Stimulated activated CD4-positive, alpha-beta T cell treated with anti-CD3 and anti-CD28 coated beads, Interleukin-15, amount 100 ng/mL, for 24 hours (primary cell): ENCODE data around the gene RCN1.
"Not testable (repeated sequence)": the region's sequence is repeated elsewhere in the genome, so short reads cannot be mapped to it uniquely, and the experiment has no call there.

Experiments used
- DNase-seq: peaks from one replicate; pipeline ENCODE4 v3.0.0-alpha.2; 2020

RCN1 gene

GRCh38 chr11:32090545-32091370 is at the start of gene RCN1:
TSS of gene RCN1 (plus strand) at chr11:32091074. CDS start at chr11:32091197, 123 bp downstream.
- peak; percentile 65 for DNase-seq

DNA sequence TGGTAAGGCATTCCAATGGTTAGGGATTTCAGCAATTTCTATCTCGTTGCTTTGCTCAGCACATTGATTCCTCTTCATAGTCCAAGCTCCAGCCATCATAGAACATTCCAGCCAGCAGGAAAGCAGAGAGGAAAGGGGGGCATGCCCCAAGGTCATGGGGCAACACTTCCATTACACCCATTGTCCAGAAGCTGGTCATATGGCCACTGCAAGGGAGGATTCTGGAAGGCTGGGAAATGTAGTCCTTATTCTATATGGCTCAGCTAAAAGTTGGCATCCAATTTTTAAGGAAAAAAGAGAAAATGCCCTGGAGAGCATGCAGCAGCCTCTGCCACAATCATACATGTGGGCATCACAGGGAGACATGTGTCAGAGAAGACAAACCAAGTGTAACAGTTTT is 47.1 kb upstream of the RCN1 start:
- DNase-seq = no peak

GRCh38 chr11:32044158-32044863 is 46.6 kb upstream of the RCN1 start:
- DNase-seq = no peak

DNA sequence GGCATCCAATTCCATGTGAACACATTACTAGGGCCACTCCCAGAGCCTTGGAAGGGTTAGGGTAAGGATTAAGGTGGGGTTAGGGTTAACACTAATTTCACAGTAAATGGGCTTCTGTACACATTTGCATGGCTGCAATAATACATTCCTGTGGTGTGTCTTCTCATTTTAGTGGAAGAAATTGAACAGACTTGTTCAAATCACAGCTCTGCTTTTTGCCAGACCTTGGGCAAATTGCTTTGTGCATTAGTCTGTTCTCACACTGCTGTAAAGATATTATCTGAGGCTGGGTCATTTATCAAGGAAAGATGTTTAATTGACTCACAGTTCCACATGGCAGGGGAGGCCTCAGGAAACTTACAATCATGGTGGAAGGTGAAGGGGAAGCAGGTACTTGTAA is 45.4 kb upstream of the RCN1 start:
- no peak for DNase-seq

DNA sequence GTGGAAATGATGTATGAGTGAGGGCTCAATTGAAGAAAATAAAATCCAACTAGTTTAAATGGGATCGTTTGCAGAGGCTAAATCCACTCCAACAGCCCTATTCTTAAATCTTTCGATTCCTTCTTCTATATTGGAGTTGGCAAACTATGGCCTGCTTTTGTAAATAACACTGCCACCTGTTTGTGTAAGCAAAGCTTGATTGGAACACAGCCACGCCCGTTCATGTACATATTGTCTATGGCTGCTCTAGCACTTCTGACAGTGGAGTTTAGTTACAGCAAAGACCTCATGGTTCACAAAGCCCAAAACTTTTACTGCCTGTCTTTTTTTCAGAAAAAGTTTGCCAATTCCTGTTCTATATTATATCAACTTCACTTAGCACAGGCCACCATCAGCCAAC is 40.6 kb upstream of the RCN1 start:
- no peak for DNase-seq

GRCh38 chr11:32052215-32052614 is 38.7 kb upstream of the RCN1 start:
- peak; percentile 59 for DNase-seq

DNA sequence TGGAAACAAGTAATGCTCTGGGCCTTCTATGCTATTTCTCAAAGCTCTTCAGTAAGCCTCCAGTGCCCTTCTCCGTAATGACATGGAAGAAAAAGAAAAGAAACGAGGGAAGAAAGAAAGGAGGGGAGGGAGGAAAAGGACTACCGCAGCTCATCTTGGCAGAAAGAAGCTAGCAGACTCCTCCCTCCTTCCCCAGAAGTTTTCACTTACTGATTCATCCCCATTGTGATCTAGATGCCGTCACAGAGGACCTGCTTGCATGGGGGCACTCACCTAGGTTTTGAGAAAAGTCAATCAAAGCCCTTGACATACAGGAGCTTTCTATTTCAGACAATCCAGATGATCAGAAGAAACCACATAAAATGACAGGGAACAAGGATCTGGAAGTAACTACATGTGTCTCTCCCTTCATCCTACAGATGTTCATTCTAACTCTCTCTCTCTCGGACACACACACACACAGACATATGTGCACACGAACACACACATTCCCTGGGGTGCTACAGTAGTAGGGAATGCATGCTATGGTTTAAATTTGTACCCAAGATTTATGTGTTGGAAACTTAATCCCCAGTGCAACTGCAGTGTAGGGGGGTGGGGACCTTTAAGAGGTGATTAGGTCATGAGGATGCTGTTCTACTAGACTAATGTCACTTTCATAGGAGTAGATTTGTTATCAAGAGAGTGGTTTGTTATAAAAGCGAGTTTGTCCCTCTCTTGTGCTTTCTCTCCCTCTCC is 37.6 kb upstream of the RCN1 start:
- no peak for DNase-seq

DNA sequence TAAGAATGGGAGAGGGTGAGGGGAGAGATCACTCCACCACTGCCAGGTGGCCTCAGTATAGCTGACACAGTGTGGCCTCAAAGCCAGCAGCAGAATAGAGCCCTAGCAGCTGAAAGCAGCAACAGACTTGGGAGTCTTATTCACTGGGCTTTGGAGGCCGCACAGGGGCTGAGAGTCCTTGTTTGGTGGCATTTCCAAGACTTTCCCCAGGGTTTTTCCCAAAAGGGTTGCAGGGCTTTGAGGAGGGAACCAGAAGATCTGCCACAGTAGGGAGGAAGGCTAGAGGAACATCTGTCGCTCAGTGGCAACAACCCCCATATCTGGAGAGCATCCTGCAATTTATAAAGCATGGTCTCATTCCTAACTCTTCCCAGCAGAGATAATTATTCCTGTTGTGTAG is 35.0 kb upstream of the RCN1 start:
- DNase-seq = no peak

GRCh38 chr11:32056438-32056837 is 34.4 kb upstream of the RCN1 start:
- no peak for DNase-seq

GRCh38 chr11:32059686-32060462 is 31.0 kb upstream of the RCN1 start:
- DNase-seq = no peak

- no peak for DNase-seq
Measured at GRCh38 chr11:32062540-32062939, 28.3 kb upstream of the RCN1 start.

- DNase-seq = not testable (repeated sequence)
Measured at GRCh38 chr11:32063031-32063430, 27.8 kb upstream of the RCN1 start.

DNA sequence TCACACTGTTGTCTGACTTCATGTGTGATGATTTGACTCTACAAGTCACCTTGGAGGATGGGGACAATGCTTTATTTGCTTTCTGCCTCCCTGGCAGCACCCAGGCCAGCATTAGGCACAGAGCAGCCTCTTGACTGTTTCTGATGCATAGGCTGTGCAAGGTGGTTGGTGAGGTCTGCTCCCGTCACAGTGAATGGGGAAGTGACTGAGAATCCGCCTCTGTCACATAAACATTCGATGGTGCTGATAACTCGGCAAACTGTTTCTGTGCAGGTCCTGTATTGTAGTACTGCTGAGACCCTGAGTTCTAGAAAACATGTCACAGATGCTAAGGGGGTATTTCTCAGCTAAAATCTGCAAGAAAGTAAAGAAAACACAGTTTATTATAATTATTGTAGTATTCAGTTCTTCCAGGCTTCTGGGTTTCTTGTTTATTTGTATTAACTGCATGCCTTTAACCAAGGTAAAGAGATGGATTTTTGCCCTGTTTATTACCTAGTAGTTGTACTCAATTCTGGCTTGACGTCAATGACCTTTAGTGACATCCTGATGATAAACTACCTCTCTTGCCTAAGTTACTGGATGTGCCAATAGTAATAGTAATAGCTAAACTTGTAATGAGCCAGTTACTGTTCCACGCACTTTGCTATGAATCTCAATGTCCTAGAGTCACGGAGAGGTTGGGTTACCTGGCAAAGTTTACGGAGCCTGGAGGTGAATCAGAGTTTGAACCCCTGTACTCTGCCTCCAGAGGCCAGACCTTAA is 24.8 kb upstream of the RCN1 start:
- DNase-seq = no peak

GRCh38 chr11:32068134-32068870 is 22.6 kb upstream of the RCN1 start:
- DNase-seq = no peak

DNA sequence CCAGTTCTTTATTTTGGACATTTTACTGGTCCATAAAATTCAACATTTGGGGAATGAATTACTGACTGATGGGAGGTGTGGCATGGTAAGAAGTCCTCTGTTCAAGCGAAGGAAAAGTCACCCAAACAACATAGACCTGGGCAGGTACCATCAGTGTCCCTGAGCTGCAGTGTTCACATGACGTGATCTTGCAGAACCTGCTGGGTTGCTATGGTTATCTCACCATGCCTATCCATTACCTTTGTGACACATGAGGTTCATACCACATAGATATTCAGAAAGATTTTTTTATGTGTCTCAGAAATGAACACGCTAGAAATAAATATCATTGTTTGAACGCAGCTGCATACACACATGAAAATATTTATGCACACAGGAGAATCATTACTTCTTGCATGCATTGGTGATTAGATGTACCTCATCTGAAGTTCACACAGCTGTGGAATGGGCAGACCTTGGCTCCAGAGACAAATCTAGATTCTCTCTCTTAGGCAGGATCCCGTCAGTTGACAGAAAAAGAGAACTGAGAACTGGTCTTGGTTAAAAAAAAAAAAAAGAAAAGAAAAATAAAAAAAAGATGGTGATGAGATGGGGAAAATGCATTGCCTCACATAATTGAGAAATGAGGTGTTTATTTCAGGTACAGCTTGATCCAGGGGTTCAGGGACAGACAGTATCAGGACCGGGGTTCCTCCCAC is 21.4 kb upstream of the RCN1 start:
- no peak for DNase-seq

DNA sequence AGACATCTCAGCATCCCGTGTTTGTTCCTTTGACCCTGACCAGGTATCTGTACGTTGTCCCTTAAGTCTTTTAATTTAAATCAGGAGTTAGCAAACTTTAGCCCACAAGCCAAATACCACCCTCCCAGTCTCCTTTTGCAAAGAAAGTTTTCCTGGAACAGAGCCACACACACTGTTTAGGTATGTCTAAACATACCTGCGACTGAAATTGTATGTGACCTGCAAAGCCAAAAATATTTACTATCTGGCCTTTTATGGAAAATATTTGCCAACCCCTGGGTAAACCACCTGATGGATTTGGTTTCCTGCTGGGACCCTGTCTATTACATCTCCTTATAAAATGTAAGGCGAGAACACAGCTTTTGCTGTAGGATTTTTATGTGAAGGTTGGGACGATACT is 20.2 kb upstream of the RCN1 start:
- no peak for DNase-seq

DNA sequence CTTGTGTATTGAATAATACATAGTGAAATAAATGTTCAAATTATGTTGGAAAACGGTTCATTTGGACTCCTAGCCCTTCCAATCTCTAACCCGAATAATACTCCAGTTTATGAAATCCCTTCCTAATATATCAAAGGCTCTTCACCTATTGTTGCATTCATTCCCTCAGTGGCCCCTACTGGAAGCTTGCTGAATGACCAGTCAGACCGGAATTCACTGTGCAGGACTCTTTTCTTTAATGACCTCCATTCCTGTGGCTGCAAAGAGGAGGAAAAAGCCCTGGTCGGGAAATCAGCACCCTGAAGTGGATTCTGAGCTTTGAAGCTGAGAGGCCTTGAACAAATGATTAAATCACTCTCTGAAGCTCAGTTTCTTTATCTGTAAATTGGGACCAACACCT is 19.1 kb upstream of the RCN1 start:
- no peak for DNase-seq

DNA sequence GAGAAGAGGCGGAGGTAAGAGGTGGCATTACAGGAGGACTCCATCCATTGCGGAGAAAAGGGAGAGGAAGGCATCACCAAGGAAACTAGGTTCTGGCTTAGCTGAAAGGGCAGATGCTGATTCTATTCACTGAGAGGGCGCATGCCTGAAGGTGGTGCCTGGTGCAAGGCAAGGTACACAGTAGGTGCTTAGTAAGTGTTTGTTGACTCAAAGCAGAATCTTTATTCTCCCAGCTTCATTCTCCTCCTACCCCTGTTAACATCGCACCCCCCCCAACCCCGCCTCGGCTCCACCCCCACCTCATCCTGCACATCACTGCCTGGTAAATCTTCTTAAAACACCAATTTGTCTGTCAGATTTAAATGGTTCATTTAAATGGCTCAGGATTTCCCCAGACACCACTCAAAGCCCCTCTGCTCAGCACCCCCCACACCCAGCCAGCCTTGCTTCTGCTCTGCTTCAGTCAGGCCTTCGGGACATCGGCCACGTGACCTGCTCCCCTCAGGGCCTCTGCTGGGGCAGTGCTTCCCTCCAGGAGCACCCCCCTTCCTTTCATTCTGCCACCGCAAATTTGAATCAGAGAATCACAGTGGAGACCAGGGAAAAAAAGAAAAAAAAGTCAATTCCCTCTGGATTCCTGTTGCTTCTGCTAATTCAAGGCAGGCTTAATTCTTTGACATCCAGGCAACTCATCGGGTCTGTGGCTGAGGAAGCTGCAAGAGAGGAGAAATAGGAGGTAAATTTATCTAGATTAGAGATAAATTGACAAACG is 17.8 kb upstream of the RCN1 start:
- no peak for DNase-seq

GRCh38 chr11:32073644-32074026 is 17.2 kb upstream of the RCN1 start:
- DNase-seq = no peak

- no peak for DNase-seq
Measured at GRCh38 chr11:32079553-32079952, 11.3 kb upstream of the RCN1 start.
